HUES64 (cell line): ENCODE data around the gene MYMK.

ENCODE experiments used
- H3K27ac ChIP-seq: 2 replicates; pipeline ENCODE4 v1.7.0; 2013; ENCODE audit warnings: low read depth, low read length, inconsistent platforms
- H3K27me3 ChIP-seq: 2 replicates; pipeline ENCODE4 v1.6.1; 2013; ENCODE audit warnings: mild to moderate bottlenecking, low read length; ENCODE audit not compliant: insufficient read depth
- H3K36me3 ChIP-seq: 2 replicates; pipeline ENCODE4 v1.6.1; 2013; ENCODE audit warnings: mild to moderate bottlenecking, low read length; ENCODE audit not compliant: insufficient read depth
- H3K4me1 ChIP-seq: 2 replicates; pipeline ENCODE4 v1.6.1; 2013; ENCODE audit warnings: mild to moderate bottlenecking, low read length, moderate library complexity; ENCODE audit not compliant: insufficient read depth
- H3K4me3 ChIP-seq: 2 replicates; pipeline ENCODE4 v1.5.1; 2013; ENCODE audit warnings: mild to moderate bottlenecking, low read length, moderate library complexity
- H3K9ac ChIP-seq: 2 replicates; pipeline ENCODE4 v1.6.1; 2013; ENCODE audit warnings: mild to moderate bottlenecking, low read depth, low read length
- H3K9me3 ChIP-seq: 2 replicates; pipeline ENCODE4 v1.6.1; 2013; ENCODE audit warnings: low read depth, low read length; ENCODE audit not compliant: insufficient read depth
- WGBS: fragments of 150-250, 120-280 bp; methylation state at CpG from one replicate; pipeline ENCODE4 v1.1.7; 2013; ENCODE audit warnings: missing lambda C conversion rate; 5-methylcytosine and 5-hydroxymethylcytosine counted together

The MYMK gene

GRCh38 chr9:133493845-133494540, 30.8 kb downstream of the MYMK start:
- Histone ChIP-seq H3K9ac (no peak overlapping the region), H3K9me3 (no peaks in the 10 kb centered on the region), H3K4me1 (no peaks in the 10 kb centered on the region), H3K27me3 (no peaks in the 10 kb centered on the region), H3K36me3 (no peaks in the 10 kb centered on the region), H3K27ac (no peak overlapping the region), H3K4me3 (no peak overlapping the region)
- 92% methylated on average over 23 of the region's 23 CpGs for WGBS

GRCh38 chr9:133493428-133493827, 31.3 kb downstream of the MYMK start:
- no peak overlapping the region for H3K4me3 ChIP-seq
- no peaks in the 10 kb centered on the region for H3K36me3 ChIP-seq
- H3K4me1 ChIP-seq: no peaks in the 10 kb centered on the region
- no peaks in the 10 kb centered on the region for H3K9me3 ChIP-seq
- no peak overlapping the region for H3K9ac ChIP-seq
- 89% methylated on average over 11 of the region's 11 CpGs for WGBS
- H3K27me3 ChIP-seq: no peaks in the 10 kb centered on the region
- no peak overlapping the region for H3K27ac ChIP-seq

GRCh38 chr9:133492061-133493021, 32.4 kb downstream of the MYMK start:
- no peaks in the 10 kb centered on the region for H3K4me1 ChIP-seq
- no peak overlapping the region for H3K27ac ChIP-seq
- WGBS: 91% methylated on average over 33 of the region's 33 CpGs
- no peaks in the 10 kb centered on the region for H3K27me3 ChIP-seq
- H3K9ac ChIP-seq: no peak overlapping the region
- no peaks in the 10 kb centered on the region for H3K9me3 ChIP-seq
- H3K36me3 ChIP-seq: no peaks in the 10 kb centered on the region
- H3K4me3 ChIP-seq: no peak overlapping the region

GRCh38 chr9:133491656-133491925, 33.2 kb downstream of the MYMK start:
- WGBS: 95% methylated on average over 8 of the region's 8 CpGs
- H3K4me1 ChIP-seq: no peaks in the 10 kb centered on the region
- H3K9me3 ChIP-seq: no peaks in the 10 kb centered on the region
- no peak overlapping the region for H3K9ac ChIP-seq
- H3K27me3 ChIP-seq: no peaks in the 10 kb centered on the region
- no peak overlapping the region for H3K4me3 ChIP-seq
- no peaks in the 10 kb centered on the region for H3K36me3 ChIP-seq
- no peak overlapping the region for H3K27ac ChIP-seq

- Histone ChIP-seq H3K27me3 (no peaks in the 10 kb centered on the region), H3K27ac (no peak overlapping the region), H3K9me3 (no peaks in the 10 kb centered on the region), H3K36me3 (no peaks in the 10 kb centered on the region), H3K4me3 (no peak overlapping the region), H3K4me1 (no peaks in the 10 kb centered on the region), H3K9ac (no peak overlapping the region)
- 89% methylated on average over 12 of the region's 12 CpGs for WGBS
Observed at GRCh38 chr9:133490865-133491655, 33.7 kb downstream of the MYMK start.

- H3K27me3 ChIP-seq: no peaks in the 10 kb centered on the region
- H3K9ac ChIP-seq: no peak overlapping the region
- H3K4me3 ChIP-seq: no peak overlapping the region
- 78% methylated on average over 13 of the region's 13 CpGs for WGBS
- no peak overlapping the region for H3K27ac ChIP-seq
- H3K4me1 ChIP-seq: no peaks in the 10 kb centered on the region
- H3K36me3 ChIP-seq: no peaks in the 10 kb centered on the region
- no peaks in the 10 kb centered on the region for H3K9me3 ChIP-seq
Observed at GRCh38 chr9:133490201-133490681, 34.5 kb downstream of the MYMK start.

GRCh38 chr9:133489253-133490190, 35.2 kb downstream of the MYMK start:
- Histone ChIP-seq H3K27ac (no peak overlapping the region), H3K36me3 (no peaks in the 10 kb centered on the region), H3K4me1 (no peaks in the 10 kb centered on the region), H3K27me3 (no peaks in the 10 kb centered on the region), H3K9me3 (no peaks in the 10 kb centered on the region), H3K4me3 (no peak overlapping the region), H3K9ac (no peak overlapping the region)
- WGBS: 91% methylated on average over 17 of the region's 19 CpGs

GRCh38 chr9:133488686-133489252, 36.0 kb downstream of the MYMK start:
- Histone ChIP-seq H3K27me3 (no peaks in the 10 kb centered on the region), H3K4me1 (no peaks in the 10 kb centered on the region), H3K36me3 (no peaks in the 10 kb centered on the region), H3K9me3 (no peaks in the 10 kb centered on the region), H3K4me3 (no peak overlapping the region), H3K9ac (no peak overlapping the region), H3K27ac (no peak overlapping the region)
- 91% methylated on average over 18 of the region's 18 CpGs for WGBS

GRCh38 chr9:133487331-133487725, 37.4 kb downstream of the MYMK start:
- Histone ChIP-seq H3K9me3 (no peaks in the 10 kb centered on the region), H3K4me3 (no peak overlapping the region), H3K27me3 (0 out of 2 replicates have a peak, but pooled peaks cover 3% of the 10 kb centered on the region), H3K4me1 (no peaks in the 10 kb centered on the region), H3K9ac (no peak overlapping the region), H3K36me3 (no peaks in the 10 kb centered on the region), H3K27ac (no peak overlapping the region)
- 93% methylated on average over 8 of the region's 8 CpGs for WGBS
